Body of pancreas (tissue), 4 donors: Measurements from ENCODE around the gene VAPB. TPM values are rescaled to one million over a fixed set of nuclear protein-coding genes. Genes with fewer than 3 reads are reported as not detected.

Source experiments
- ATAC-seq: fragments of 150-250 bp; one replicate; pipeline ENCODE4 v1.9.1; 2016
- DNase-seq, 4 donors: peaks; one replicate each; pipeline ENCODE4 v3.0.0-alpha.2; 2019
- H3K27ac ChIP-seq, 4 donors: fragments of 200-600 bp; sonication (generic); 1 replicate in 3 of 4; 2 replicates in 1 of 4; pipeline versions ENCODE4 v1.5.1 to v1.6.1; 2016 to 2019; ENCODE audit warnings: mild to moderate bottlenecking in 1 of 4, mixed read lengths in 1 of 4, moderate library complexity in 1 of 4
- H3K27me3 ChIP-seq, 2 donors: fragments of 200-600 bp; sonication (generic); one replicate each; pipeline ENCODE4 v1.6.0; 2016; ENCODE audit warnings: mild to moderate bottlenecking in 1 of 2
- H3K36me3 ChIP-seq, 2 donors: fragments of 200-600 bp; sonication (generic); replicated peaks in 1 of 2; 2 replicates each; pipeline ENCODE4 v1.5.1; 2016; ENCODE audit warnings: low read depth in 2 of 2; ENCODE audit not compliant: insufficient read depth in 1 of 2
- H3K4me1 ChIP-seq: fragments of 200-600 bp; sonication (generic); one replicate; pipeline ENCODE4 v1.6.0; 2016
- H3K4me3 ChIP-seq, 2 donors: fragments of 200-600 bp; sonication (generic); 1 replicate in 1 of 2; 2 replicates in 1 of 2; pipeline ENCODE4 v1.5.1; 2016 to 2019
- H3K9me3 ChIP-seq, 3 donors: fragments of 200-600 bp; sonication (generic); 1 replicate in 2 of 3; 2 replicates in 1 of 3; pipeline ENCODE4 v1.5.1; 2016
- POLR2A ChIP-seq, 3 donors: fragments of 450-650 bp; IDR thresholded peaks; one replicate each; pipeline ENCODE4 v1.6.1; 2016; ENCODE audit warnings: antibody characterized with exemption in 3 of 3, mild to moderate bottlenecking in 2 of 3
- WGBS, 2 donors: methylation state at CpG; one replicate each; pipeline ENCODE4 v1.1.5; 2017; 5-methylcytosine and 5-hydroxymethylcytosine counted together
- intact Hi-C: fragments of 100-400 bp; cut with DNase I; formaldehyde crosslinking; loops from one replicate; pipeline ENCODE4 v1.15.1; 2023
- total RNA-seq, 2 donors: library from RNA; depleted of rRNA; stranded (reverse); fragments of >200 nt; gene quantifications; one replicate each; pipeline ENCODE4 v1.1.0, GENCODE V29; 2016
- TF ChIP-seq, protein P1 (sequence below), 7 experiments: fragments of 450-650 bp in 4 of 7; fragments of 200-600 bp in 3 of 7; sonication (generic) in 3 of 7; IDR thresholded peaks; one replicate each; pipeline ENCODE4 v1.5.1; 2016 to 2019; ENCODE audit warnings: antibody characterized with exemption in 7 of 7

VAPB gene
- total RNA-seq, 2 donors from 2014 or later, result 10.5 to 11.9 TPM

- no peak for DNase-seq
- H3K27me3 ChIP-seq, result no peaks in the 10 kb centered on the region
- no peak for ATAC-seq
- WGBS, 2 donors, result 47 to 55% methylated on average over 1 of the region's 1 CpG
- no peak overlapping the region for H3K27ac ChIP-seq
- intact Hi-C loops, result no loop called here
- H3K36me3 ChIP-seq, result no peaks in the 10 kb centered on the region
- H3K4me3 ChIP-seq, result no peak overlapping the region
- no peak for TF ChIP-seq POLR2A (IDR thresholded peaks at IDR 0.05)
- TF ChIP-seq, protein P1, sequence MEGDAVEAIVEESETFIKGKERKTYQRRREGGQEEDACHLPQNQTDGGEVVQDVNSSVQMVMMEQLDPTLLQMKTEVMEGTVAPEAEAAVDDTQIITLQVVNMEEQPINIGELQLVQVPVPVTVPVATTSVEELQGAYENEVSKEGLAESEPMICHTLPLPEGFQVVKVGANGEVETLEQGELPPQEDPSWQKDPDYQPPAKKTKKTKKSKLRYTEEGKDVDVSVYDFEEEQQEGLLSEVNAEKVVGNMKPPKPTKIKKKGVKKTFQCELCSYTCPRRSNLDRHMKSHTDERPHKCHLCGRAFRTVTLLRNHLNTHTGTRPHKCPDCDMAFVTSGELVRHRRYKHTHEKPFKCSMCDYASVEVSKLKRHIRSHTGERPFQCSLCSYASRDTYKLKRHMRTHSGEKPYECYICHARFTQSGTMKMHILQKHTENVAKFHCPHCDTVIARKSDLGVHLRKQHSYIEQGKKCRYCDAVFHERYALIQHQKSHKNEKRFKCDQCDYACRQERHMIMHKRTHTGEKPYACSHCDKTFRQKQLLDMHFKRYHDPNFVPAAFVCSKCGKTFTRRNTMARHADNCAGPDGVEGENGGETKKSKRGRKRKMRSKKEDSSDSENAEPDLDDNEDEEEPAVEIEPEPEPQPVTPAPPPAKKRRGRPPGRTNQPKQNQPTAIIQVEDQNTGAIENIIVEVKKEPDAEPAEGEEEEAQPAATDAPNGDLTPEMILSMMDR (IDR thresholded peaks at IDR 0.05), result no peak
- H3K4me1 ChIP-seq, result no peaks in the 10 kb centered on the region
- no peaks in the 10 kb centered on the region for H3K9me3 ChIP-seq
Measured at GRCh38 chr20:58377017-58377416, 12.0 kb upstream of the VAPB start.

GRCh38 chr20:58377766-58378401 is 11.1 kb upstream of the VAPB start:
- H3K9me3 ChIP-seq, result no peaks in the 10 kb centered on the region
- intact Hi-C loops, result no loop called here
- no peaks in the 10 kb centered on the region for H3K27me3 ChIP-seq
- WGBS, 2 donors, result 57 to 65% methylated on average over 7 of the region's 7 CpGs
- no peak for TF ChIP-seq POLR2A (IDR thresholded peaks at IDR 0.05)
- no peak overlapping the region for H3K4me3 ChIP-seq
- no peaks in the 10 kb centered on the region for H3K4me1 ChIP-seq
- no peaks in the 10 kb centered on the region for H3K36me3 ChIP-seq
- H3K27ac ChIP-seq, result no peak overlapping the region
- no peak for ATAC-seq
- no peak for DNase-seq

DNA sequence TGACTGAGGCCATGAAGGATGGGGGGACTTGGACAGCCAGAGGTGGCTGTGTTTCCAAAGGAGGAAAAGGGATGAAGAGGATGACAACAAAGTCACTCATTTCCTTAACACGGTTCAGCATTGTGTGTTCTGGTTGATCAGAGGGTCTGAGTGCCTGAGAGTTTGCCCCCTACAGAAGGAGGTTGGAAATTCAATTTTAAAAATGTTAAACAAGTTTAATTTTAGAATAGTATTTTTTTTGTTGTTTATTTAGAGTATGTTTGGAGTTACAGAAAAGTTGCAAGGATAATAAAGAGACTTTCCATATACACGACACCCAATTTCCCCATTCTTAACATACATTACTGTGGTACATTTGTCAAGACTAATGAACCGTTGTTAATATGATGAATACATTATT is 10.3 kb upstream of the VAPB start:
- 61 to 65% methylated on average over 3 of the region's 3 CpGs for WGBS, 2 donors
- no peaks in the 10 kb centered on the region for H3K36me3 ChIP-seq
- no peaks in the 10 kb centered on the region for H3K4me1 ChIP-seq
- TF ChIP-seq POLR2A (IDR thresholded peaks at IDR 0.05), result no peak
- TF ChIP-seq, protein P1 (IDR thresholded peaks at IDR 0.05), result no peak
- H3K9me3 ChIP-seq, result no peaks in the 10 kb centered on the region
- no peak overlapping the region for H3K27ac ChIP-seq
- H3K4me3 ChIP-seq, result no peak overlapping the region
- intact Hi-C loops, result no loop called here
- no peaks in the 10 kb centered on the region for H3K27me3 ChIP-seq
- no peak for ATAC-seq
- no peak for DNase-seq

DNA sequence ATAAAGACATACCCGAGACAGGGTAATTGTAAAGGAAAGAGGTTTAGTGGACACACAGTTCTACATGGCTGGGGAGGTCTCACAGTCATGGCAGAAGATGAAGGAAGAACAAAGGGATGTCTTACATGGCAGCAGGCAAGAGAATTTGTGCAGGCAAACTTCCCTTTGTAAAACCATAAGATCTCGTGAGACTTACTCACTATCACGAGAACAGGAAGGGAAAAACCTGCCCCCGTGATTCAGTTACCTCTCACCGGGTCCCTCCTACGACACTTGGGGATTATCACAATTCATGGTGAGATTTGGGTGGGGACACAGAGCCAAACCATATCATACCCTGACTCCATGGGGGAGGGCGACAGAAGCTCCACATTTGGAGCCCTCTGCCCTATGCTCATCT is 7.4 kb upstream of the VAPB start:
- Histone ChIP-seq H3K36me3 (no peaks in the 10 kb centered on the region), H3K27me3 (no peaks in the 10 kb centered on the region), H3K4me1 (no peaks in the 10 kb centered on the region), H3K27ac (no peak overlapping the region), H3K4me3 (no peak overlapping the region), H3K9me3 (no peaks in the 10 kb centered on the region)
- intact Hi-C loops, result no loop called here
- ATAC-seq (no peak), DNase-seq (no peak)
- TF ChIP-seq POLR2A (IDR thresholded peaks at IDR 0.05), result no peak
- TF ChIP-seq, protein P1 (IDR thresholded peaks at IDR 0.05), result no peak
- WGBS, 2 donors, result 85 to 87% methylated on average over 7 of the region's 7 CpGs

DNA sequence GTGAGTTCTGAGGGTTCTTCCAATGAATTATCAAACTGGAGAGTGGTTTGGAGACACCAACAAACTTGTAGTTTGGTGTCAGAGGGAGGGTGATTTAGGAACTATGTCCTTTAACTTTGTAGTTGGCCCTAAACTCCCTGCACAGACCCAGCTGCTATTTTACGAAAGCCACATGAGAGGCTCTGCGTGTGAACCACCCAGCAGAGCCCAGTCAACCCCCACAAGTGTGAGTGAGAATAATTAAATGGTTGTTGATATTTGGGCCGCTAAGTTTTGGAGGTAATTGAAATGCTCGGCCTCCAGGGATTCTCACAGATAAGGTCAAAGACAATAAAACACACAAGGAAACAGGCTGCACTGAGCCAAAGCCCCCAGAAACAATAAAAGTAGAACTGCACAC is 6.9 kb upstream of the VAPB start:
- Histone ChIP-seq H3K9me3 (no peaks in the 10 kb centered on the region), H3K27ac (no peak overlapping the region), H3K27me3 (no peaks in the 10 kb centered on the region), H3K4me3 (no peak overlapping the region), H3K36me3 (no peaks in the 10 kb centered on the region), H3K4me1 (no peaks in the 10 kb centered on the region)
- no peak for TF ChIP-seq POLR2A (IDR thresholded peaks at IDR 0.05)
- TF ChIP-seq, protein P1 (IDR thresholded peaks at IDR 0.05), result no peak
- no peak for ATAC-seq
- DNase-seq, result no peak
- intact Hi-C loops, result no loop called here
- WGBS, 2 donors, result 73 to 84% methylated on average over 4 of the region's 4 CpGs
